HepG2 (cell line): ENCODE results near the gene COQ3. TPM values are rescaled to one million over a fixed set of nuclear protein-coding genes. Genes with fewer than 3 reads are reported as not detected.
A peak's percentile ranks its signal among the peaks of the same experiment; 100 is the strongest.

Experiments used
- CAMTA2 ChIP-seq: sonication (generic); formaldehyde crosslinking; IDR thresholded peaks from 2 replicates; pipeline ENCODE4 v1.4.0; 2020; ENCODE audit warnings: mild to moderate bottlenecking, missing genetic modification reagents, borderline replicate concordance
- CREM ChIP-seq, 2 experiments: sonication (generic) in 1 of 2; formaldehyde crosslinking in 1 of 2; IDR thresholded peaks; 2 replicates each; pipeline versions ENCODE4 v1.4.0 to v1.6.1; 2016 to 2020; ENCODE audit warnings: antibody characterized with exemption in 1 of 2, mild to moderate bottlenecking in 1 of 2, missing genetic modification reagents in 1 of 2
- GMEB2 ChIP-seq: IDR thresholded peaks from 2 replicates; pipeline ENCODE4 v1.6.1; 2016; ENCODE audit warnings: missing biosample characterization, missing genetic modification reagents, low read depth
- HNRNPUL1 ChIP-seq: fragments of 200-400 bp; formaldehyde crosslinking; IDR thresholded peaks from 2 replicates; pipeline ENCODE4 v1.6.1; 2017; ENCODE audit warnings: low read depth, mild to moderate bottlenecking, low read length, moderate library complexity
- HOXA9 ChIP-seq: sonication (generic); formaldehyde crosslinking; IDR thresholded peaks from 2 replicates; pipeline ENCODE4 v1.8.1; 2022; ENCODE audit warnings: missing genetic modification reagents, mild to moderate bottlenecking, moderate library complexity, borderline replicate concordance
- KDM2A ChIP-seq: sonication (generic); formaldehyde crosslinking; IDR thresholded peaks from 2 replicates; pipeline ENCODE4 v1.4.0; 2020; ENCODE audit warnings: low read depth, missing genetic modification reagents, borderline replicate concordance
- MAFF ChIP-seq: IDR thresholded peaks from 2 replicates; pipeline ENCODE4 v1.6.1; 2011; ENCODE audit warnings: low read depth, low read length, improper control_type of control experiment
- MAFG ChIP-seq: sonication (generic); formaldehyde crosslinking; IDR thresholded peaks from 2 replicates; pipeline ENCODE4 v1.5.1; 2020; ENCODE audit warnings: mild to moderate bottlenecking, missing genetic modification reagents
- MAX ChIP-seq: IDR thresholded peaks from 2 replicates; pipeline ENCODE4 v1.6.1; 2012; ENCODE audit warnings: inconsistent platforms
- MEIS2 ChIP-seq: sonication (generic); formaldehyde crosslinking; IDR thresholded peaks from 2 replicates; pipeline ENCODE4 v1.9.0; 2021; ENCODE audit warnings: mild to moderate bottlenecking, missing genetic modification reagents
- MYNN ChIP-seq: sonication (generic); formaldehyde crosslinking; IDR thresholded peaks from 2 replicates; pipeline ENCODE4 v1.4.0; 2020; ENCODE audit warnings: mild to moderate bottlenecking, low read depth, missing genetic modification reagents
- NR0B2 ChIP-seq: sonication (generic); formaldehyde crosslinking; IDR thresholded peaks from 2 replicates; pipeline ENCODE4 v1.4.0; 2020; ENCODE audit warnings: mild to moderate bottlenecking, missing genetic modification reagents
- POGZ ChIP-seq: sonication (generic); formaldehyde crosslinking; IDR thresholded peaks from 2 replicates; pipeline ENCODE4 v1.4.0; 2020; ENCODE audit warnings: mild to moderate bottlenecking, missing genetic modification reagents
- RCOR2 ChIP-seq: IDR thresholded peaks from 2 replicates; pipeline ENCODE4 v1.6.1; 2016; ENCODE audit warnings: missing biosample characterization, missing genetic modification reagents
- RFX1 ChIP-seq: fragments of 450-650 bp; IDR thresholded peaks from 2 replicates; pipeline ENCODE4 v1.6.1; 2017
- SOX6 ChIP-seq, 2 experiments: fragments of 450-650 bp in 1 of 2; sonication (generic) in 1 of 2; formaldehyde crosslinking in 1 of 2; IDR thresholded peaks; 2 replicates each; pipeline versions ENCODE4 v1.4.0 to v1.6.1; 2017 to 2020; ENCODE audit warnings: antibody characterized with exemption in 1 of 2, mild to moderate bottlenecking in 1 of 2, missing genetic modification reagents in 1 of 2
- SP1 ChIP-seq, 2 experiments: fragments of 450-650 bp in 1 of 2; sonication (generic) in 1 of 2; formaldehyde crosslinking in 1 of 2; IDR thresholded peaks; 2 replicates each; pipeline versions ENCODE4 v1.4.0 to v1.6.1; 2016 to 2020; ENCODE audit warnings: missing genetic modification reagents in 1 of 2
- TBX2 ChIP-seq: sonication (generic); formaldehyde crosslinking; IDR thresholded peaks from 2 replicates; pipeline ENCODE4 v1.5.0; 2020; ENCODE audit warnings: missing genetic modification reagents, mild to moderate bottlenecking, borderline replicate concordance
- ZFAT ChIP-seq: sonication (generic); formaldehyde crosslinking; conservative IDR thresholded peaks from 2 replicates; pipeline ENCODE4 v1.8.1; 2023; ENCODE audit warnings: missing genetic modification reagents, inconsistent platforms
- ZFP91 ChIP-seq: sonication (generic); formaldehyde crosslinking; IDR thresholded peaks from 2 replicates; pipeline ENCODE4 v1.9.0; 2022; ENCODE audit warnings: missing genetic modification reagents, mild to moderate bottlenecking, borderline replicate concordance
- ZMYM3 ChIP-seq: sonication (generic); formaldehyde crosslinking; IDR thresholded peaks from 2 replicates; pipeline ENCODE4 v1.5.1; 2020; ENCODE audit warnings: mild to moderate bottlenecking, missing genetic modification reagents
- ZNF17 ChIP-seq: sonication (generic); formaldehyde crosslinking; IDR thresholded peaks from 2 replicates; pipeline ENCODE4 v1.5.0; 2020; ENCODE audit warnings: mild to moderate bottlenecking, missing genetic modification reagents
- ZNF33B ChIP-seq: sonication (generic); formaldehyde crosslinking; IDR thresholded peaks from 2 replicates; pipeline ENCODE4 v1.5.1; 2020; ENCODE audit warnings: mild to moderate bottlenecking, missing genetic modification reagents
- ZNF441 ChIP-seq: sonication (generic); formaldehyde crosslinking; IDR thresholded peaks from 2 replicates; pipeline ENCODE4 v1.7.0; 2021; ENCODE audit warnings: missing genetic modification reagents, borderline replicate concordance
- ZNF773 ChIP-seq: sonication (generic); formaldehyde crosslinking; IDR thresholded peaks from 2 replicates; pipeline ENCODE4 v1.4.0; 2020; ENCODE audit warnings: missing genetic modification reagents, borderline replicate concordance
- ZNF792 ChIP-seq: IDR thresholded peaks from 2 replicates; pipeline ENCODE4 v1.6.1; 2016
- ZNF83 ChIP-seq: sonication (generic); formaldehyde crosslinking; IDR thresholded peaks from 2 replicates; pipeline ENCODE4 v1.4.0; 2020; ENCODE audit warnings: missing genetic modification reagents, mild to moderate bottlenecking, borderline replicate concordance
- polyA plus RNA-seq, 8 experiments: library from polyadenylated mRNA; depleted of rRNA in 3 of 8; stranded (reverse) in 7 of 8; unstranded in 1 of 8; fragments of >200 nt; fragmentation: Illumina TruSeq in 4 of 8; extraction: Trizol in 4 of 8; gene quantifications; 2 replicates each; pipeline versions ENCODE4 v1.2.1 to v1.2.3, GENCODE V29; 2011 to 2016; ENCODE audit warnings: low read depth in 4 of 8, missing spikeins in 1 of 8, mixed read lengths in 1 of 8; ENCODE audit not compliant: insufficient read depth in 1 of 8
- total RNA-seq, 5 experiments: library from RNA; depleted of rRNA; stranded (reverse); fragments of >200 nt; fragmentation: Illumina TruSeq; extraction: Trizol; gene quantifications; 2 replicates each; pipeline ENCODE4 v1.2.3, GENCODE V29; 2016; ENCODE audit warnings: low read depth in 1 of 5

Gene COQ3
- total and polyA plus RNA-seq, 2 of the 13 experiments (the other 11 are each of a cell fraction or from before 2014, with no cell fraction given): 5.3 to 20.5 TPM

GRCh38 chr6:99393698-99394531 is at the start of gene COQ3 (continued):
- TF ChIP-seq HOXA9: no peak
- no peak for TF ChIP-seq RFX1
- TF ChIP-seq TBX2 (CRISPR knock-in tag): peak; percentile 53
- TF ChIP-seq ZNF773 (CRISPR knock-in tag): no peak
- no peak for TF ChIP-seq ZNF33B (CRISPR knock-in tag)
- TF ChIP-seq CREM (IDR thresholded peaks at IDR 0.05): no peak
- no peak for TF ChIP-seq CREM (CRISPR knock-in tag; IDR thresholded peaks at IDR 0.05)
- TF ChIP-seq ZFAT: no peak
- no peak for TF ChIP-seq MAFG (CRISPR knock-in tag)
- no peak for TF ChIP-seq MEIS2 (CRISPR knock-in tag)
- TF ChIP-seq NR0B2 (CRISPR knock-in tag): no peak
- peak; percentile 72; the same call in 1 of the 2 replicates for TF ChIP-seq ZNF17
- no peak for TF ChIP-seq MAFF
- no peak for TF ChIP-seq ZNF83
- no peak for TF ChIP-seq SOX6 (IDR thresholded peaks at IDR 0.05)
- no peak; the same call in 1 of the 2 replicates for TF ChIP-seq SOX6 (CRISPR knock-in tag; IDR thresholded peaks at IDR 0.05)
- peak; percentile 36; the same call in 1 of the 2 replicates for TF ChIP-seq MAX
- no peak for TF ChIP-seq HNRNPUL1
- TF ChIP-seq CAMTA2 (CRISPR knock-in tag): no peak
- TF ChIP-seq ZMYM3 (CRISPR knock-in tag): peak; percentile 24; the same call in 1 of the 2 replicates
- TF ChIP-seq RCOR2 (CRISPR knock-in tag): no peak
- no peak for TF ChIP-seq SP1 (IDR thresholded peaks at IDR 0.05)
- TF ChIP-seq SP1 (CRISPR knock-in tag; IDR thresholded peaks at IDR 0.05): no peak
- TF ChIP-seq ZFP91 (CRISPR knock-in tag): peak; percentile 57; the same call in 1 of the 2 replicates
- TF ChIP-seq MYNN (CRISPR knock-in tag): no peak
- TF ChIP-seq KDM2A: peak; percentile 89
- no peak for TF ChIP-seq GMEB2 (CRISPR knock-in tag)
- TF ChIP-seq ZNF792 (CRISPR knock-in tag): no peak
- no peak; the same call in 1 of the 2 replicates for TF ChIP-seq ZNF441 (CRISPR knock-in tag)
- peak; percentile 64 for TF ChIP-seq POGZ
